ENCODE results near the gene CNNM4.

Gene CNNM4

GRCh38 chr2:96822786-96823185 is 62.1 kb downstream of the CNNM4 start:
- H3K4me3 Mint-ChIP-seq = no peak overlapping the region
- peak overlapping the region in 1 of 3 experiments; percentile 60 for H3K27ac Mint-ChIP-seq
- peaks cover 4% of the 10 kb centered on the region for H3K27me3 Mint-ChIP-seq (ENCODE audit: low read depth)
- H3K36me3 Mint-ChIP-seq (ENCODE audit: low read depth) = peaks cover 8% of the 10 kb centered on the region
- no peaks in the 10 kb centered on the region for H3K9me3 Mint-ChIP-seq
- peaks cover 46% of the 10 kb centered on the region for H3K4me1 Mint-ChIP-seq
- TF ChIP-seq, protein P1, sequence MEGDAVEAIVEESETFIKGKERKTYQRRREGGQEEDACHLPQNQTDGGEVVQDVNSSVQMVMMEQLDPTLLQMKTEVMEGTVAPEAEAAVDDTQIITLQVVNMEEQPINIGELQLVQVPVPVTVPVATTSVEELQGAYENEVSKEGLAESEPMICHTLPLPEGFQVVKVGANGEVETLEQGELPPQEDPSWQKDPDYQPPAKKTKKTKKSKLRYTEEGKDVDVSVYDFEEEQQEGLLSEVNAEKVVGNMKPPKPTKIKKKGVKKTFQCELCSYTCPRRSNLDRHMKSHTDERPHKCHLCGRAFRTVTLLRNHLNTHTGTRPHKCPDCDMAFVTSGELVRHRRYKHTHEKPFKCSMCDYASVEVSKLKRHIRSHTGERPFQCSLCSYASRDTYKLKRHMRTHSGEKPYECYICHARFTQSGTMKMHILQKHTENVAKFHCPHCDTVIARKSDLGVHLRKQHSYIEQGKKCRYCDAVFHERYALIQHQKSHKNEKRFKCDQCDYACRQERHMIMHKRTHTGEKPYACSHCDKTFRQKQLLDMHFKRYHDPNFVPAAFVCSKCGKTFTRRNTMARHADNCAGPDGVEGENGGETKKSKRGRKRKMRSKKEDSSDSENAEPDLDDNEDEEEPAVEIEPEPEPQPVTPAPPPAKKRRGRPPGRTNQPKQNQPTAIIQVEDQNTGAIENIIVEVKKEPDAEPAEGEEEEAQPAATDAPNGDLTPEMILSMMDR (IDR thresholded peaks at IDR 0.05; ENCODE audit: unreplicated experiment in 3 of 3) = no peak

- Mint-ChIP-seq H3K36me3 (ENCODE audit: low read depth) (peaks cover 8% of the 10 kb centered on the region), H3K9me3 (no peaks in the 10 kb centered on the region), H3K4me3 (no peak overlapping the region), H3K4me1 (peaks cover 46% of the 10 kb centered on the region), H3K27me3 (ENCODE audit: low read depth) (peaks cover 4% of the 10 kb centered on the region), H3K27ac (peak overlapping the region in 1 of 3 experiments; percentile 60)
- TF ChIP-seq, protein P1 (IDR thresholded peaks at IDR 0.05; ENCODE audit: unreplicated experiment in 3 of 3) = no peak
These were observed 62.5 kb downstream of the CNNM4 start for GRCh38 chr2:96823198-96823597.

DNA sequence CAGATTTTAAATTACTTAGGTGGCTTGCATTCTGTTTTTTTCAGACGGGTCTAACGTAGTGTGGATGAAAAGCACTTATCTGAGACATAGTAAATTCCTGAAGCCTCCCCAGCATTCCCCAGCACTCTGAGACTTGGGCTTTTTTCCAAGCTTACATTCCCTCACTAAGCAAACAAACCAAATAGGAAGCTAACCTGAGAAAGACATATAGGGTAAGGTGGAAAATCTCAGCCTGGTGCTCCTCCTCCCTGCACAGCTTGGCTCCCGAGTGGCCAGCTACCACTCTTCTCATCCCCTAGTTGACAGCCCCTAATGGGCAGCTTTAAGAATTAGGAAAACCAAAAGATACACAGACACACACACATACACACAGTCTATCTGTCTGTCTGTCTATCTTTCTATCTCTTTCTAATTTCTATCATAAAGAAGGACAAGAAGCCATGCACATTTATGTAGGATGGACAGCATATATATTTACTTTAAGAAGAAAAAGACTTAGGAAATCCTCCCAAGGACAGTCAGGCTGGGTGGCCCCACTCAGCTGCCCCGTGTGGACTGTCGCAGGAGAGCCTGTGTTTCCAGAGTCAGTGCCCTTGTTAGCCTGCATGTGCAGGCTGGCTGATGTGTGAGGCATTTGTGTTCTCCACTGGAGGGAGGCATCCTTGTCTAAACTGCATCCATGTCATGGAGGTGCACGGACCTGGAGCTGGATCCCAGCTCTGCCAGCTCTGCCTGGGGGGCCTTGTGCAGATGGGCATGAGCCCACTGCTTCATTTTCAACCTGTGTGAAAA is 63.6 kb downstream of the CNNM4 start:
- Mint-ChIP-seq H3K9me3 (no peaks in the 10 kb centered on the region), H3K36me3 (ENCODE audit: low read depth) (peaks cover 12% of the 10 kb centered on the region), H3K4me3 (no peak overlapping the region), H3K27ac (peak overlapping the region; percentile 69 to 74 (median 73)), H3K27me3 (ENCODE audit: low read depth) (no peaks in the 10 kb centered on the region), H3K4me1 (peaks cover 35% of the 10 kb centered on the region)
- TF ChIP-seq, protein P1 (IDR thresholded peaks at IDR 0.05; ENCODE audit: unreplicated experiment in 3 of 3) = no peak

DNA sequence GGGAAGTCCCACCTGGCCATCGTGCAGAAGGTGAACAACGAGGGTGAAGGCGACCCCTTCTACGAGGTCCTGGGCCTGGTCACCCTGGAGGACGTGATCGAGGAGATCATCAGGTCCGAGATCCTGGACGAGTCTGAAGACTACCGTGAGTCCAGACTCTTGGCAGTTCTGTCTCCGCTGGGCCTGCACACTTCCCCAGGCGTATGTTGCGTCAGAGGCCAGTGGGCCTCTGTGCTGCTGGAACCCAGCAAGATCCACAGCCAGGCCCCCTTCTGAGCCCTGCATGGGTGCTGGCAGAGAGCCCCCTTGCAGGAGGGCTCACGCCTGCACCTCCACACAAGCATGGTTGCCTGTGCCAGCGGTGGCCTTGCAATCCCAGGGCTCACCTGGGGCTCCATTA is 64.4 kb downstream of the CNNM4 start:
- no peak overlapping the region for H3K4me3 Mint-ChIP-seq
- peaks cover 28% of the 10 kb centered on the region for H3K4me1 Mint-ChIP-seq
- H3K27ac Mint-ChIP-seq = no peak overlapping the region
- no peaks in the 10 kb centered on the region for H3K27me3 Mint-ChIP-seq (ENCODE audit: low read depth)
- H3K9me3 Mint-ChIP-seq = no peaks in the 10 kb centered on the region
- peaks cover 14% of the 10 kb centered on the region for H3K36me3 Mint-ChIP-seq (ENCODE audit: low read depth)
- TF ChIP-seq, protein P1 (IDR thresholded peaks at IDR 0.05; ENCODE audit: unreplicated experiment in 3 of 3) = no peak

DNA sequence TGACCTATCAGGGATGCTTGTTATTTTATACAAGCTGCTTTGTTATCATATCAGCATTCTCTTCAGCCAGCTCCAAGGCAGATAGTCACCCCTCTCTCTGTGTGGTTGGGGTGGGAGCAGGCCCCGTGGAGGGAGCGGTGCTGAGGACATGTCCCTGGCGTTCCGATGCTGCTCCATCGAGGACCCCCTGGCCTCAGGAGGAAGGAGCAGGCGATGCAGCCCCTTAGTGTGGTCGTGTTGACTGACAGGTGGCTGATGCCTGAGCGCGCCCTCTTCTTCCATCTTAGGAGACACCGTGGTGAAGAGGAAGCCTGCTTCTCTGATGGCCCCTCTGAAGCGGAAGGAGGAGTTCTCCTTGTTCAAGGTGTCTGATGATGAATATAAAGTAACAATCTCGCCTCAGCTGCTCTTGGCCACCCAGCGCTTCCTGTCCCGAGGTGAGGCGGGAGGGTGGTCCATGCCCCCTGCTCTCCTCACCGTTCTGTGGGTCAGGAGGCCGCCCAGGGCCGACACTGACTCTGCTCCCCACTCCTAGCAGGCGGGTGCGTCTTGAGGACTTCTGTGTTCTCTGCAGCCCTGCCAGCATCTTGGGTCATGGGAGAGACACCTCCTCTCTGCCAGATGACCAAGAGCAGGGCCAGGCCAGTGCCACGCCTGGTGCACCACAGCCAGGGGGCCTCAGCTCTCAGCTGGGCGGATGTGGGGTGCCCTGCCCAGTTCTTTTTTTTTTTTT is 66.0 kb downstream of the CNNM4 start:
- Mint-ChIP-seq H3K36me3 (ENCODE audit: low read depth) (peaks cover 27% of the 10 kb centered on the region), H3K27me3 (ENCODE audit: low read depth) (no peaks in the 10 kb centered on the region), H3K4me1 (peaks cover 18% of the 10 kb centered on the region), H3K9me3 (no peaks in the 10 kb centered on the region), H3K4me3 (no peak overlapping the region), H3K27ac (no peak overlapping the region)
- TF ChIP-seq, protein P1 (IDR thresholded peaks at IDR 0.05; ENCODE audit: unreplicated experiment in 3 of 3) = no peak

All from nephron (organoid).